GM10266 (cell line): ENCODE data around the gene TECPR2.

ENCODE experiments used
- DNase-seq: peaks from one replicate; pipeline ENCODE4 v3.0.0; 2012; ENCODE audit errors: extremely low spot score
- CTCF ChIP-seq: IDR thresholded peaks from 2 replicates; pipeline ENCODE4 v1.5.1; 2012; ENCODE audit warnings: mild to moderate bottlenecking, low read depth; ENCODE audit not compliant: control insufficient read depth, insufficient read depth; ENCODE audit errors: missing control alignments

The TECPR2 gene

GRCh38 chr14:102377696-102378095 is 15.0 kb downstream of the TECPR2 start:
- DNase-seq: no peak

GRCh38 chr14:102378830-102379229 is 16.1 kb downstream of the TECPR2 start:
- TF ChIP-seq CTCF: no peak
- no peak for DNase-seq

More at GRCh38 chr14:102377696-102378095, 15.0 kb downstream of the TECPR2 start:
- TF ChIP-seq CTCF: no peak

GRCh38 chr14:102387086-102387485 is 24.3 kb downstream of the TECPR2 start:
- no peak for TF ChIP-seq CTCF
- DNase-seq: no peak

- DNase-seq: no peak
- no peak for TF ChIP-seq CTCF
Observed at GRCh38 chr14:102389246-102389645, 26.5 kb downstream of the TECPR2 start.

- no peak for TF ChIP-seq CTCF
- DNase-seq: no peak
Observed at GRCh38 chr14:102390064-102390855, 27.5 kb downstream of the TECPR2 start.

- no peak for DNase-seq
- TF ChIP-seq CTCF: no peak
Observed at GRCh38 chr14:102392506-102392905, 29.8 kb downstream of the TECPR2 start.

GRCh38 chr14:102394717-102395375 is 32.1 kb downstream of the TECPR2 start:
- no peak for TF ChIP-seq CTCF
- no peak for DNase-seq
